ENCODE data around the gene FOXI1.

GRCh38 chr5:170069512-170069911 is 36.2 kb upstream of the FOXI1 start:
- TF ChIP-seq ZNF8 (CRISPR knock-in tag; IDR thresholded peaks at IDR 0.05) (no peak), ZFP3 (CRISPR knock-in tag; IDR thresholded peaks at IDR 0.05) (no peak), PATZ1 (CRISPR knock-in tag; IDR thresholded peaks at IDR 0.05; ENCODE audit: borderline replicate concordance) (no peak), ESRRG (CRISPR knock-in tag; IDR thresholded peaks at IDR 0.05) (no peak), ZNF565 (CRISPR knock-in tag; conservative IDR thresholded peaks at IDR 0.05; ENCODE audit: low read depth) (no peak), ZNF70 (CRISPR knock-in tag; IDR thresholded peaks at IDR 0.05) (no peak), CSDC2 (CRISPR knock-in tag; IDR thresholded peaks at IDR 0.05) (no peak), BACH2 (CRISPR knock-in tag; IDR thresholded peaks at IDR 0.05; ENCODE audit: borderline replicate concordance) (no peak), ARNTL (CRISPR knock-in tag; IDR thresholded peaks at IDR 0.05; ENCODE audit: borderline replicate concordance, low read depth) (no peak), RARB (CRISPR knock-in tag; IDR thresholded peaks at IDR 0.05) (no peak), PPARA (CRISPR knock-in tag; IDR thresholded peaks at IDR 0.05; ENCODE audit: borderline replicate concordance) (no peak), ISL1 (CRISPR knock-in tag; IDR thresholded peaks at IDR 0.05) (no peak), OSR1 (CRISPR knock-in tag; IDR thresholded peaks at IDR 0.05) (no peak)
